Pancreas (tissue), 10 donors: ENCODE measurements around the gene CD247. TPM values are rescaled to one million over a fixed set of nuclear protein-coding genes. Genes with fewer than 3 reads are reported as not detected.

ENCODE experiments used
- ATAC-seq, 4 donors: fragments of 200-7000 bp; cut with Tn5 transposase; one replicate each; pipeline versions ENCODE4 v1.8.0 to v1.9.1; 2020; ENCODE audit warnings: mild to moderate bottlenecking in 4 of 4, moderate library complexity in 4 of 4
- DNase-seq, 6 donors: peaks; one replicate each; pipeline ENCODE4 v3.0.0-alpha.2; 2020
- FAIRE-seq: peaks from 2 replicates; lab custom pipeline; 2012; peaks lifted over from hg19 to GRCh38; lab: Jason Lieb, UNC
- H3K27ac ChIP-seq, 4 donors: fragments of 200-600 bp; sonication (generic); 1 replicate in 3 of 4; 2 replicates in 1 of 4; pipeline versions ENCODE4 v1.5.0 to v1.8.0; 2020
- H3K27me3 ChIP-seq, 4 donors: fragments of 200-600 bp; one replicate each; pipeline ENCODE4 v1.8.0; 2021
- H3K36me3 ChIP-seq, 3 donors: fragments of 200-600 bp; sonication (generic) in 1 of 3; one replicate each; pipeline versions ENCODE4 v1.5.0 to v1.8.0; 2020 to 2021
- H3K4me1 ChIP-seq, 3 donors: fragments of 200-600 bp; one replicate each; pipeline ENCODE4 v1.8.0; 2021
- H3K4me3 ChIP-seq, 4 donors: fragments of 200-600 bp; sonication (generic) in 2 of 4; one replicate each; pipeline versions ENCODE4 v1.5.0 to v1.8.0; 2020 to 2021
- H3K9me3 ChIP-seq, 4 donors: fragments of 200-600 bp; one replicate each; pipeline ENCODE4 v1.8.0; 2021
- CTCF ChIP-seq, 4 donors: fragments of 200-600 bp; sonication (generic) in 3 of 4; IDR thresholded peaks; one replicate each; pipeline versions ENCODE4 v1.5.0 to v1.8.0; 2021; ENCODE audit warnings: antibody characterized with exemption in 4 of 4
- WGBS, 2 donors: extraction: QIAGEN DNeasy Blood & Tissue Kit; methylation state at CpG; one replicate each; pipeline ENCODE4 v1.1.7; 2013; 5-methylcytosine and 5-hydroxymethylcytosine counted together
- intact Hi-C, 3 donors: fragments of 100-400 bp; cut with DNase I; formaldehyde crosslinking; loops; one replicate each; pipeline versions ENCODE4 v1.11.1 to v1.14.2; 2022
- polyA plus RNA-seq, 2 donors: library from polyadenylated mRNA; stranded (reverse); fragments of 200-250 nt; gene quantifications; one replicate each; pipeline ENCODE4 v1.2.3, GENCODE V29; 2013
- total RNA-seq, 6 donors: library from RNA; stranded (reverse); fragmentation: NEBNext Ultra II Directional in 4 of 6; extraction: Animal tissue kit (Norgen Biotek cat#: 25700) in 4 of 6; gene quantifications; one replicate each; pipeline versions ENCODE4 v1.2.1 to v1.2.4, GENCODE V29; 2021 to 2023
- donor health status: healthy with polysubstance abuse.
- donor health status: DM: no; HTN: no; CAD: no; lungs with moderate emphysema.
- donor health status: DM: no; HTN: no; CAD: no.
- donor health status: control.
- donor health status: control.
- donor health status: Bipolar disorder and iron deficiency.
- donor health status: DM: yes; HTN: yes; CAD: no.
- donor health status: DM: no; HTN: no; CAD: no.
- donor health status: DM: no; HTN: no; CAD: no.
- donor health status: DM: yes; HTN: yes; CAD: no.

The CD247 gene
- total and polyA plus RNA-seq, 8 donors = 0.14 to 0.95 (median 0.56) TPM; not detected in 1

- no peak for TF ChIP-seq CTCF (IDR thresholded peaks at IDR 0.05)
- ATAC-seq (no peak), DNase-seq (no peak), FAIRE-seq (no peak)
- Histone ChIP-seq H3K4me1 (peaks cover 0 to 1% (median 0%) of the 10 kb centered on the region in 3 donors), H3K27me3 (no peaks in the 10 kb centered on the region), H3K9me3 (no peaks in the 10 kb centered on the region), H3K27ac (no peak overlapping the region), H3K36me3 (no peaks in the 10 kb centered on the region), H3K4me3 (no peak overlapping the region)
- intact Hi-C loops = no loop called here
- WGBS, 2 donors = 74 to 78% methylated on average over 6 of the region's 6 CpGs
These were observed 84.0 kb downstream of the CD247 start for GRCh38 chr1:167434306-167434705.

GRCh38 chr1:167433884-167434283, 84.4 kb downstream of the CD247 start:
- 94 to 96% methylated on average over 6 of the region's 6 CpGs for WGBS, 2 donors

GRCh38 chr1:167432780-167433179, 85.5 kb downstream of the CD247 start:
- TF ChIP-seq CTCF (IDR thresholded peaks at IDR 0.05) = no peak
- FAIRE-seq (no peak), ATAC-seq (no peak), DNase-seq (no peak)
- intact Hi-C loops = no loop called here
- Histone ChIP-seq H3K27ac (no peak overlapping the region), H3K27me3 (no peaks in the 10 kb centered on the region), H3K36me3 (no peaks in the 10 kb centered on the region), H3K4me1 (no peaks in the 10 kb centered on the region), H3K4me3 (no peak overlapping the region), H3K9me3 (no peaks in the 10 kb centered on the region)
- 96 to 97% methylated on average over 7 of the region's 7 CpGs for WGBS, 2 donors

More at GRCh38 chr1:167433884-167434283, 84.4 kb downstream of the CD247 start:
- no peaks in the 10 kb centered on the region for H3K4me1 ChIP-seq
- ATAC-seq (no peak), FAIRE-seq (no peak), DNase-seq (no peak)
- TF ChIP-seq CTCF (IDR thresholded peaks at IDR 0.05) = no peak
- H3K4me3 ChIP-seq = no peak overlapping the region
- intact Hi-C loops = no loop called here
- H3K27me3 ChIP-seq = no peaks in the 10 kb centered on the region
- H3K36me3 ChIP-seq = no peaks in the 10 kb centered on the region
- no peak overlapping the region for H3K27ac ChIP-seq
- no peaks in the 10 kb centered on the region for H3K9me3 ChIP-seq

GRCh38 chr1:167431909-167432650, 86.2 kb downstream of the CD247 start:
- FAIRE-seq (no peak), DNase-seq (no peak), ATAC-seq (no peak)
- Histone ChIP-seq H3K36me3 (no peaks in the 10 kb centered on the region), H3K4me3 (no peak overlapping the region), H3K9me3 (no peaks in the 10 kb centered on the region), H3K27ac (no peak overlapping the region), H3K27me3 (no peaks in the 10 kb centered on the region), H3K4me1 (no peaks in the 10 kb centered on the region)
- WGBS, 2 donors = 87 to 89% methylated on average over 8 of the region's 8 CpGs
- no peak for TF ChIP-seq CTCF (IDR thresholded peaks at IDR 0.05)
- intact Hi-C loops = no loop called here

- Histone ChIP-seq H3K36me3 (no peaks in the 10 kb centered on the region), H3K4me3 (no peak overlapping the region), H3K27ac (no peak overlapping the region), H3K27me3 (no peaks in the 10 kb centered on the region), H3K4me1 (no peaks in the 10 kb centered on the region), H3K9me3 (no peaks in the 10 kb centered on the region)
- 77 to 86% methylated on average over 14 of the region's 14 CpGs for WGBS, 2 donors
- intact Hi-C loops = no loop called here
- TF ChIP-seq CTCF (IDR thresholded peaks at IDR 0.05) = no peak
- ATAC-seq (no peak), DNase-seq (no peak), FAIRE-seq (no peak)
These were observed 86.9 kb downstream of the CD247 start for GRCh38 chr1:167431261-167431908.
